ENCODE measurements around the gene GFRA1.

DNA sequence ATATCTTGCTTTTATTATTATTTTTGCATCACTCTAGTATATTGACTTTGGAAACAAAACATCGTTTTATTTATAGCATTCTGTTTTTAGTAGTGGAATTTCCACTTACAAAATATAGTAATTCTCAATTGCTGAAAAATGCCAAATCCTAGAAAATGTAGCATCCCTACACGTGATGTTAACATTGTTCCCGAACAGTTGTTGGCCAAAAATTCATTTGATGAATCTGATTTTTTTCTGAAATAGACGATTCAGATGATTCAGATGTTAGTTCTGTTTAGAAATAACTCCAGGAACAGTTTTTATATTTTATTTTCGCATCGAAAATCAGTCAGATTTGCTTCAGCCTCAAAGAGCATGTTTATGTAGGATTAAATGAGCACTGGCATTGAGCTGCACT lies 122.4 kb downstream of the GFRA1 start:
- TF ChIP-seq, protein P1, sequence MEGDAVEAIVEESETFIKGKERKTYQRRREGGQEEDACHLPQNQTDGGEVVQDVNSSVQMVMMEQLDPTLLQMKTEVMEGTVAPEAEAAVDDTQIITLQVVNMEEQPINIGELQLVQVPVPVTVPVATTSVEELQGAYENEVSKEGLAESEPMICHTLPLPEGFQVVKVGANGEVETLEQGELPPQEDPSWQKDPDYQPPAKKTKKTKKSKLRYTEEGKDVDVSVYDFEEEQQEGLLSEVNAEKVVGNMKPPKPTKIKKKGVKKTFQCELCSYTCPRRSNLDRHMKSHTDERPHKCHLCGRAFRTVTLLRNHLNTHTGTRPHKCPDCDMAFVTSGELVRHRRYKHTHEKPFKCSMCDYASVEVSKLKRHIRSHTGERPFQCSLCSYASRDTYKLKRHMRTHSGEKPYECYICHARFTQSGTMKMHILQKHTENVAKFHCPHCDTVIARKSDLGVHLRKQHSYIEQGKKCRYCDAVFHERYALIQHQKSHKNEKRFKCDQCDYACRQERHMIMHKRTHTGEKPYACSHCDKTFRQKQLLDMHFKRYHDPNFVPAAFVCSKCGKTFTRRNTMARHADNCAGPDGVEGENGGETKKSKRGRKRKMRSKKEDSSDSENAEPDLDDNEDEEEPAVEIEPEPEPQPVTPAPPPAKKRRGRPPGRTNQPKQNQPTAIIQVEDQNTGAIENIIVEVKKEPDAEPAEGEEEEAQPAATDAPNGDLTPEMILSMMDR (optimal IDR thresholded peaks at IDR 0.05 in 1 of 3, IDR thresholded peaks at IDR 0.05 in 1 of 3, conservative IDR thresholded peaks at IDR 0.05 in 1 of 3; ENCODE audit: extremely low read depth in 1 of 3, insufficient read depth in 2 of 3, low read length in 3 of 3): no peak
- no peak for TF ChIP-seq EZH2 (IDR thresholded peaks at IDR 0.05; ENCODE audit: low read length)
